ENCODE results near the gene PHF13. TPM values are rescaled to one million over a fixed set of nuclear protein-coding genes. Genes with fewer than 3 reads are reported as not detected.
A peak's percentile ranks its signal among the peaks of the same experiment; 100 is the strongest.

Gene PHF13
- total RNA-seq, 6 experiments from 2014 or later = 18.0 to 19.9 (median 19.0) TPM

DNA sequence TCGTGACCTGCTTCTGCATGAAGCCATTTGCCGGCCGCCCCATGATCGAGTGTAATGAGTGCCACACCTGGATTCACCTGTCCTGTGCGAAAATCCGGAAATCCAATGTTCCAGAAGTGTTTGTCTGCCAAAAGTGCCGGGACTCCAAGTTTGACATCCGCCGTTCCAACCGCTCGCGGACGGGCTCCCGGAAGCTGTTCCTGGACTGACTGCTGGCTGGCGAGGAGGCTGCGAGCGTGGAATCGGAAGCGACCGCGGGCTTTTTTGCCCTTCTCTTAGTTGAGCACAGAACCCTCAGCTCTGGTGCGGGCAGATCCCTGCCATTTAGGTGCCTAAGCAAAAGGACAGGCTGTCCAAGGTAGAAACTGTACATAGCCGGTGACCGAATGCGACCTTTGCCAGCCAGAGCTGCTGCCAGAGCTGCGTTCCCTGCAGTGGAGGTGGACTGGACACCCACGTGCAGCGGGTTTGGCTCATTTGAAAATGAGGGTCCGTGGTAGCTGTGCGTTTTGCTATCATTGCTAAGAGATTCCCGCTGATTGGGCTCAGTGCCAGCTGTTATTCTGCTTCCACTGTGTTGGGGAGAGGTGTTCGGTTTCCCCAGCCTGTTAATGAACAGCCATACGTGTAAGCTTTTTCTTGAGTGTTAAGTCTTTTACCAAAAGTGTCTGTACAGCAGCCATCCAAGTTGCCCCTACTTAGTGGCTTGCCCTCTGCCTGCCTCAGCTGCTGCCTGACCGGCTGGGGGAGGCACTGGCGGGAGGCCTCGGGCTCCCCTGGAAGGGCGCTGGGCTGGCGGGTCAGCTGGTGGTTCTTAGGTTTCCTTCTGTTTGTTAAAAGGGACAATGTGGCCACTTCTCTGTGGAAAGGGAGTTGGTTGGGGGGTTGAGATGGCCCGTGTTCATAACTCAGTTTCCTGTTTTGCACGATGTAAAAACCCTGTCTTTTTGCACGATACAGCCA lies 8.2 kb downstream of the PHF13 start:
- no peak for TF ChIP-seq CTCF (IDR thresholded peaks at IDR 0.05)
- Mint-ChIP-seq H3K27ac (no peak overlapping the region; the same call in 1 of the 2 replicates), H3K36me3 (ENCODE audit: low read depth) (peaks cover 34% of the 10 kb centered on the region), H3K27me3 (ENCODE audit: insufficient read depth) (peaks cover 7% of the 10 kb centered on the region), H3K4me3 (no peak overlapping the region), H3K9me3 (no peaks in the 10 kb centered on the region), H3K4me1 (ENCODE audit: low read depth) (peaks cover 35% of the 10 kb centered on the region)
- DNase-seq = no peak

- Mint-ChIP-seq H3K4me3 (no peak overlapping the region), H3K36me3 (ENCODE audit: low read depth) (peaks cover 42% of the 10 kb centered on the region), H3K4me1 (ENCODE audit: low read depth) (peaks cover 37% of the 10 kb centered on the region), H3K27ac (peak overlapping the region; percentile 57), H3K27me3 (ENCODE audit: insufficient read depth) (peaks cover 8% of the 10 kb centered on the region), H3K9me3 (no peaks in the 10 kb centered on the region)
- no peak for DNase-seq
- no peak for TF ChIP-seq CTCF (IDR thresholded peaks at IDR 0.05)
These were observed 9.0 kb downstream of the PHF13 start for GRCh38 chr1:6622396-6623152.

- Mint-ChIP-seq H3K27me3 (ENCODE audit: insufficient read depth) (peaks cover 8% of the 10 kb centered on the region), H3K9me3 (no peaks in the 10 kb centered on the region), H3K4me3 (no peak overlapping the region), H3K27ac (peak overlapping the region; percentile 57; the same call in 1 of the 2 replicates), H3K36me3 (ENCODE audit: low read depth) (peaks cover 46% of the 10 kb centered on the region), H3K4me1 (ENCODE audit: low read depth) (peaks cover 41% of the 10 kb centered on the region)
- DNase-seq = peak; percentile 41
- TF ChIP-seq CTCF (IDR thresholded peaks at IDR 0.05) = no peak
These were observed 9.9 kb downstream of the PHF13 start for GRCh38 chr1:6623269-6623965.

DNA sequence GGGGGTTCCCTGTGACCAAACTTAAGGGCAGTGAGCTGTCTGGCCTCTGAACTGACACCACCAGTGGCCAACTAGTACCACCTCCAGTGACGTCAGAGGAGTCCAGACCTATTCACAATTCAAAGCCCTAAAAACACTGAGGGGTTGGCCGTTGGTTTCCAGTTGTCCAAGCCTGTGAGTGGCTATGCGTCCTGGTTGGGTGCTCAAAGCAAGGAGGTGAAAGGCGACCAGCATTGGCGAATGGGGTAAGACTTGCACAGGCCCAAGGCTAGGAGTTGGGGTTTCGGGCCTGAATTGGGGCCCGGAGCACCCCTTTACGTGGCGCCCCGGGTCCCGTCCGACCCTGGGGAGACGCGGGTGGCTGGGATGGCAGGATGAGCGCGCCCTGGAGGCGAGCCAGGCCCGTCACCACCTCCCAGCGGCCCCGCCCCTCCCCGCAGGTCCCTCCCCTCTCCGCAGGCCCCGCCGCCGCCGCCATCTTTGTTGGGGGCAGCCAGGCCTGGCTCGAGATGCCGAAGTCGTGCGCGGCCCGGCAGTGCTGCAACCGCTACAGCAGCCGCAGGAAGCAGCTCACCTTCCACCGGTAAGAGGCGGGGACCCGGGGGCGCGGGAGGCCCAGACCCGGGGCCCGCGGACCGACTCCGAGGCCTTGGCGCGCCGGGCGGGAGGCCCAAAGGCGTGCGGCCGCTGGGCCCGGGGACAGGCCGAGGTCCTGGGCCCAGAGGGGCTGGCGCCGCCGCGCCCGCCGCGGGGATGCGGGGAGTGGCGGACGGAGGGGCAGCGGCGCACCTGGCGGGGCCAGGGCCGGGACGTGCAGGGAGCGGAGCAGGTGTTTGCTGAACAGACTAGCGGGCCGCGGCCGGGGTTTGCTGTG lies 11.4 kb downstream of the PHF13 start, which contains the start of gene THAP3:
Gene THAP3 (plus strand): TSS at position 159 of the 874 bp plus-strand sequence. CDS start 351 bp downstream, at position 510.
- TF ChIP-seq CTCF (IDR thresholded peaks at IDR 0.05) = no peak; the same call in 1 of the 2 replicates
- Mint-ChIP-seq H3K27me3 (ENCODE audit: insufficient read depth) (peaks cover 8% of the 10 kb centered on the region), H3K27ac (peak within 1 kb of the TSS; percentile 86), H3K36me3 (ENCODE audit: low read depth) (peaks cover 45% of the 10 kb centered on the region), H3K9me3 (no peaks in the 10 kb centered on the region), H3K4me3 (peak within 1 kb of the TSS; percentile 95), H3K4me1 (ENCODE audit: low read depth) (peaks cover 41% of the 10 kb centered on the region)
- peak; percentile 78 for DNase-seq
